KMS-11 (cell line): Measurements from ENCODE around the gene NME1.

Source experiments
- H2AFZ ChIP-seq: fragments of 200-600 bp; sonication (generic); 2 replicates; pipeline ENCODE4 v1.6.1; 2016; ENCODE audit warnings: antibody characterized with exemption, mixed run types, low read depth
- H3K27ac ChIP-seq: fragments of 200-600 bp; sonication (generic); 2 replicates; pipeline ENCODE4 v1.6.1; 2016; ENCODE audit warnings: mild to moderate bottlenecking, mixed run types
- H3K27me3 ChIP-seq: fragments of 200-600 bp; sonication (generic); 2 replicates; pipeline ENCODE4 v1.6.1; 2017; ENCODE audit warnings: mild to moderate bottlenecking, low read depth, mixed run types, moderate library complexity; ENCODE audit not compliant: insufficient read depth
- H3K36me3 ChIP-seq: fragments of 200-600 bp; sonication (generic); 2 replicates; pipeline ENCODE4 v1.6.1; 2017; ENCODE audit warnings: mild to moderate bottlenecking, mixed run types; ENCODE audit not compliant: insufficient read depth
- H3K4me1 ChIP-seq: fragments of 200-600 bp; sonication (generic); 2 replicates; pipeline ENCODE4 v1.6.1; 2016; ENCODE audit warnings: mild to moderate bottlenecking, low read depth, mixed run types; ENCODE audit not compliant: poor library complexity, severe bottlenecking
- H3K4me2 ChIP-seq: fragments of 200-600 bp; sonication (generic); 2 replicates; pipeline ENCODE4 v1.7.0; 2016; ENCODE audit warnings: mild to moderate bottlenecking, mixed run types
- H3K4me3 ChIP-seq: fragments of 200-600 bp; sonication (generic); IDR thresholded peaks from 2 replicates; pipeline ENCODE4 v1.6.1; 2017; ENCODE audit warnings: low read depth, low read length, mixed read lengths; ENCODE audit not compliant: insufficient read depth
- H3K79me2 ChIP-seq: fragments of 200-600 bp; sonication (generic); 2 replicates; pipeline ENCODE4 v1.6.1; 2016; ENCODE audit warnings: low read depth, mixed run types; ENCODE audit not compliant: insufficient read depth
- H3K9ac ChIP-seq: fragments of 200-600 bp; sonication (generic); 2 replicates; pipeline ENCODE4 v1.6.1; 2016; ENCODE audit warnings: mild to moderate bottlenecking, mixed run types
- H4K20me1 ChIP-seq: fragments of 200-600 bp; sonication (generic); 2 replicates; pipeline ENCODE4 v1.6.1; 2016; ENCODE audit warnings: mild to moderate bottlenecking, mixed run types; ENCODE audit not compliant: insufficient read depth
- CTCF ChIP-seq: fragments of 200-600 bp; sonication (generic); conservative IDR thresholded peaks from 2 replicates; pipeline ENCODE4 v1.6.1; 2017; ENCODE audit warnings: low read depth, mild to moderate bottlenecking, antibody characterized with exemption, low read length, moderate library complexity, mixed read lengths

Gene NME1

GRCh38 chr17:51184124-51184523 lies 30.8 kb downstream of the NME1 start:
- Histone ChIP-seq H3K4me2 (no peak overlapping the region), H4K20me1 (no peaks in the 10 kb centered on the region), H3K4me1 (peaks cover 4% of the 10 kb centered on the region), H3K27ac (no peak overlapping the region), H3K79me2 (no peaks in the 10 kb centered on the region), H3K36me3 (no peaks in the 10 kb centered on the region), H3K27me3 (no peaks in the 10 kb centered on the region), H2AFZ (no peak overlapping the region), H3K9ac (no peak overlapping the region), H3K4me3 (no peak overlapping the region)
- TF ChIP-seq CTCF, result no peak

- no peak for TF ChIP-seq CTCF
- Histone ChIP-seq H3K27ac (no peak overlapping the region), H3K36me3 (no peaks in the 10 kb centered on the region)
These were observed 32.5 kb downstream of the NME1 start for GRCh38 chr17:51185763-51186332.

GRCh38 chr17:51188271-51188833 lies 35.0 kb downstream of the NME1 start:
- no peak overlapping the region for H3K27ac ChIP-seq
- TF ChIP-seq CTCF, result no peak
- H2AFZ ChIP-seq, result no peak overlapping the region

More at GRCh38 chr17:51185763-51186332, 32.5 kb downstream of the NME1 start:
- H3K4me3 ChIP-seq, result no peak overlapping the region
- H3K4me2 ChIP-seq, result no peak overlapping the region
- no peaks in the 10 kb centered on the region for H3K79me2 ChIP-seq
- no peak overlapping the region for H3K9ac ChIP-seq
- no peak overlapping the region for H2AFZ ChIP-seq
- no peaks in the 10 kb centered on the region for H4K20me1 ChIP-seq
- no peaks in the 10 kb centered on the region for H3K4me1 ChIP-seq
- H3K27me3 ChIP-seq, result no peaks in the 10 kb centered on the region

GRCh38 chr17:51189162-51189561 lies 35.8 kb downstream of the NME1 start:
- H3K9ac ChIP-seq, result no peak overlapping the region
- no peak overlapping the region for H3K4me3 ChIP-seq
- peaks cover 17% of the 10 kb centered on the region; the same call in 1 of the 2 replicates for H3K36me3 ChIP-seq
- TF ChIP-seq CTCF, result no peak
- H2AFZ ChIP-seq, result no peak overlapping the region
- no peaks in the 10 kb centered on the region for H3K27me3 ChIP-seq
- no peaks in the 10 kb centered on the region for H3K79me2 ChIP-seq
- H3K4me1 ChIP-seq, result no peaks in the 10 kb centered on the region
- H3K27ac ChIP-seq, result no peak overlapping the region
- no peaks in the 10 kb centered on the region for H4K20me1 ChIP-seq
- H3K4me2 ChIP-seq, result no peak overlapping the region

More at GRCh38 chr17:51188271-51188833, 35.0 kb downstream of the NME1 start:
- Histone ChIP-seq H3K4me3 (no peak overlapping the region), H3K27me3 (no peaks in the 10 kb centered on the region), H4K20me1 (no peaks in the 10 kb centered on the region), H3K36me3 (peaks cover 17% of the 10 kb centered on the region; the same call in 1 of the 2 replicates), H3K79me2 (no peaks in the 10 kb centered on the region), H3K4me1 (no peaks in the 10 kb centered on the region), H3K9ac (no peak overlapping the region), H3K4me2 (no peak overlapping the region)
